Caco-2 (cell line): ENCODE data around the gene HSPA14. TPM values are rescaled to one million over a fixed set of nuclear protein-coding genes. Genes with fewer than 3 reads are reported as not detected.

Experiments
- BruUV-seq: library from RNA; stranded (reverse); fragments of 400-500 nt; replicated peaks from 2 replicates; lab custom pipeline; 2021; lab: Mats Ljungman, UMichigan
- CTCF ChIA-PET: fragments of 300-600 bp; sonication (Branson Sonifier 250); formaldehyde crosslinking; loops from one replicate; lab custom pipeline; 2022; ENCODE audit warnings: antibody characterized with exemption; lab: Charles Lee
- POLR2A ChIA-PET: fragments of 300-600 bp; sonication (Branson Sonifier 250); formaldehyde crosslinking; loops from one replicate; lab custom pipeline; 2022; ENCODE audit warnings: antibody characterized with exemption; lab: Charles Lee
- DNase-seq, 2 experiments: peaks; one replicate each; pipeline versions ENCODE4 v3.0.0 to v3.0.0-alpha.2; 2020 to 2022
- H3K27me3 ChIP-seq: replicated peaks from 2 replicates; pipeline ENCODE4 v1.6.0; 2011; ENCODE audit warnings: low read length; ENCODE audit not compliant: control insufficient read depth, insufficient read depth
- H3K36me3 ChIP-seq: 2 replicates; pipeline ENCODE4 v1.5.1; 2011; ENCODE audit warnings: low read length; ENCODE audit not compliant: control insufficient read depth, insufficient read depth
- H3K4me1 ChIP-seq: fragments of 250-450 bp; sonication (Bioruptor Pico); 2 replicates; pipeline ENCODE4 v1.5.1; 2020; ENCODE audit warnings: mild to moderate bottlenecking
- H3K4me3 ChIP-seq: 2 replicates; pipeline ENCODE4 v1.5.1; 2011; ENCODE audit warnings: low read depth, mild to moderate bottlenecking, control low read depth, low read length
- H3K9me3 ChIP-seq: fragments of 250-450 bp; sonication (Bioruptor Pico); 2 replicates; pipeline ENCODE4 v1.5.1; 2020; ENCODE audit warnings: mild to moderate bottlenecking, moderate library complexity
- H3K27ac Mint-ChIP-seq: one replicate; pipeline ENCODE4 v1.8.0; 2022; ENCODE audit warnings: mixed read lengths; ENCODE audit not compliant: unreplicated experiment
- H3K27me3 Mint-ChIP-seq: one replicate; pipeline ENCODE4 v1.8.0; 2022; ENCODE audit warnings: mixed read lengths; ENCODE audit not compliant: insufficient read depth, unreplicated experiment
- H3K36me3 Mint-ChIP-seq: one replicate; pipeline ENCODE4 v1.8.0; 2022; ENCODE audit warnings: mild to moderate bottlenecking, mixed read lengths; ENCODE audit not compliant: insufficient read depth, unreplicated experiment
- H3K4me1 Mint-ChIP-seq: one replicate; pipeline ENCODE4 v1.8.0; 2022; ENCODE audit warnings: low read depth, mixed read lengths; ENCODE audit not compliant: unreplicated experiment
- H3K4me3 Mint-ChIP-seq: one replicate; pipeline ENCODE4 v1.8.0; 2022; ENCODE audit warnings: mild to moderate bottlenecking, moderate library complexity, mixed read lengths; ENCODE audit not compliant: unreplicated experiment
- H3K9me3 Mint-ChIP-seq: one replicate; pipeline ENCODE4 v1.8.0; 2022; ENCODE audit warnings: mixed read lengths; ENCODE audit not compliant: unreplicated experiment
- intact Hi-C: fragments of 100-400 bp; cut with micrococcal nuclease; formaldehyde crosslinking; loops from one replicate; pipeline ENCODE4 v1.10.0; 2022; ENCODE audit not compliant: unreplicated experiment
- total RNA-seq: library from RNA; stranded (reverse); gene quantifications from 2 replicates; pipeline ENCODE4 v1.2.3, GENCODE V29; 2022
- TF ChIP-seq, protein P1 (sequence below), 2 experiments: fragments of 200-600 bp in 1 of 2; IDR thresholded peaks; 1 replicate in 1 of 2; 2 replicates in 1 of 2; pipeline versions ENCODE4 v1.5.1 to v1.8.0; 2011 to 2022; ENCODE audit warnings: antibody characterized with exemption in 1 of 2, control low read depth in 1 of 2, inconsistent platforms in 1 of 2, low read depth in 1 of 2, low read length in 1 of 2, mild to moderate bottlenecking in 1 of 2, moderate library complexity in 1 of 2; ENCODE audit not compliant: insufficient read depth in 1 of 2, severe bottlenecking in 1 of 2, unreplicated experiment in 1 of 2

HSPA14 gene
- total RNA-seq, 1 experiment from 2014 or later = 36.9 TPM

DNA sequence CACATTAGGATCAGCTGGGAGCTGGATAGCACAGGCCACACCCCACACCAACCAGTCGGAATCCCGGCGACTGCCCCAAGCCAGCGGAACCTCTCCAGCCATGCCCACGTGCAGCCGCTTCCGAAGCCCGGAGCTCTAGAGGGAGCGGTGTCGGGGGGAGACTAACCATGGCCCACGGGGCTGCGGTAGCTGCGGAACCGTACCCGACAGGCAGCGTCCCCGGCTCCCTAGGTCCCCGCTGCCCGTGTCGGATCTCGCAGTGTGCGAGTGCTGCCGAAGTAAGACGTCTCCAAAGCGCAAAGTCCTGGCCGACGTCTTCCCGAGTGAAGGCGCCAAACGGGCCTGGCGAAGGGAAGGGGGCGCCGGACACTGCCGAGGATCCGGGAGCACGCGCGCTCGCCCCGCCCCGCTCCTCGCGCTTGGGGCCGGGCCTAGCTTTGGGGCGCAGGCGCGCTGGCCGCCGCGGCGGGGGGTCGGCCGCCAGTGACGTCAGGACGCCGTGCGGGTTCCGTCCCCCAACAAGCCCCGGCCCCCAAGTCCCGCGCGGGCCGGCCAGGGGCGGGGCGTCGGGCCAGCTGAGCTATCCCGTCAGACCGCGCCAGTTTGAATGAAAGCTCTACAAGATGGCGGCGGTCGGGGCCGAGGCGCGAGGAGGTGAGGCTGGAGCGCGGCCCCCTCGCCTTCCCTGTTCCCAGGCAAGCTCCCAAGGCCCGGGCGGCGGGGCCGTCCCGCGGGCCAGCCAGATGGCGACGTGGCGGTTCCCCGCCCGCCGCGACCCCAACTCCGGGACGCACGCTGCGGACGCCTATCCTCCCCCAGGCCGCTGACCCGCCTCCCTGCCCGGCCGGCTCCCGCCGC lies 40.4 kb downstream of the HSPA14 start, which contains the start of gene SUV39H2:
Gene SUV39H2, plus strand, starts transcription at position 601 of the 858 bp plus-strand sequence. Its CDS starts 23 bp downstream, at position 624.
- BruUV-seq = no TSS peak
- DNase-seq = peak; percentile 96 to 99
- Histone ChIP-seq H3K4me3 (peak within 1 kb of the TSS; percentile 93), H3K36me3 (no peaks in the 10 kb centered on the region), H3K9me3 (no peaks in the 10 kb centered on the region), H3K4me1 (peaks cover 9% of the 10 kb centered on the region; the same call in 1 of the 2 replicates), H3K27me3 (no peaks in the 10 kb centered on the region)
- H3K4me3 Mint-ChIP-seq = peak within 1 kb of the TSS; percentile 99
- TF ChIP-seq, protein P1, sequence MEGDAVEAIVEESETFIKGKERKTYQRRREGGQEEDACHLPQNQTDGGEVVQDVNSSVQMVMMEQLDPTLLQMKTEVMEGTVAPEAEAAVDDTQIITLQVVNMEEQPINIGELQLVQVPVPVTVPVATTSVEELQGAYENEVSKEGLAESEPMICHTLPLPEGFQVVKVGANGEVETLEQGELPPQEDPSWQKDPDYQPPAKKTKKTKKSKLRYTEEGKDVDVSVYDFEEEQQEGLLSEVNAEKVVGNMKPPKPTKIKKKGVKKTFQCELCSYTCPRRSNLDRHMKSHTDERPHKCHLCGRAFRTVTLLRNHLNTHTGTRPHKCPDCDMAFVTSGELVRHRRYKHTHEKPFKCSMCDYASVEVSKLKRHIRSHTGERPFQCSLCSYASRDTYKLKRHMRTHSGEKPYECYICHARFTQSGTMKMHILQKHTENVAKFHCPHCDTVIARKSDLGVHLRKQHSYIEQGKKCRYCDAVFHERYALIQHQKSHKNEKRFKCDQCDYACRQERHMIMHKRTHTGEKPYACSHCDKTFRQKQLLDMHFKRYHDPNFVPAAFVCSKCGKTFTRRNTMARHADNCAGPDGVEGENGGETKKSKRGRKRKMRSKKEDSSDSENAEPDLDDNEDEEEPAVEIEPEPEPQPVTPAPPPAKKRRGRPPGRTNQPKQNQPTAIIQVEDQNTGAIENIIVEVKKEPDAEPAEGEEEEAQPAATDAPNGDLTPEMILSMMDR (IDR thresholded peaks at IDR 0.05; ENCODE audit: insufficient read depth in 1 of 2, low read depth in 1 of 2, low read length in 1 of 2, severe bottlenecking in 1 of 2, unreplicated experiment in 1 of 2) = peak in 1 of 2 experiments; percentile 6
- H3K9me3 Mint-ChIP-seq = no peaks in the 10 kb centered on the region
- CTCF ChIA-PET = interaction anchor here (0.5 to 2.5 kb wide), 9 partner anchors 11 to 1152 kb away, joined by 3 to 13 read pairs (median 3); partner anchors contain the start of genes CDNF, HSPA14, MEIG1 and MSANTD7
- peaks cover 14% of the 10 kb centered on the region for H3K4me1 Mint-ChIP-seq
- H3K27ac Mint-ChIP-seq = peak within 1 kb of the TSS; percentile 99
- no peaks in the 10 kb centered on the region for H3K27me3 Mint-ChIP-seq
- intact Hi-C loops = loop anchor here (1.0 to 5.0 kb wide), 7 partner anchors 18 to 381 kb away; partner anchors contain the start of genes CDNF, DCLRE1C, HSPA14 and MEIG1
- POLR2A ChIA-PET = interaction anchor here (0.5 to 4.1 kb wide), 22 partner anchors 8 to 693 kb away, joined by 3 to 64 read pairs (median 5); partner anchors contain the start of genes CDNF, DCLRE1C, HSPA14 and MEIG1
- H3K36me3 Mint-ChIP-seq = peaks cover 51% of the 10 kb centered on the region

DNA sequence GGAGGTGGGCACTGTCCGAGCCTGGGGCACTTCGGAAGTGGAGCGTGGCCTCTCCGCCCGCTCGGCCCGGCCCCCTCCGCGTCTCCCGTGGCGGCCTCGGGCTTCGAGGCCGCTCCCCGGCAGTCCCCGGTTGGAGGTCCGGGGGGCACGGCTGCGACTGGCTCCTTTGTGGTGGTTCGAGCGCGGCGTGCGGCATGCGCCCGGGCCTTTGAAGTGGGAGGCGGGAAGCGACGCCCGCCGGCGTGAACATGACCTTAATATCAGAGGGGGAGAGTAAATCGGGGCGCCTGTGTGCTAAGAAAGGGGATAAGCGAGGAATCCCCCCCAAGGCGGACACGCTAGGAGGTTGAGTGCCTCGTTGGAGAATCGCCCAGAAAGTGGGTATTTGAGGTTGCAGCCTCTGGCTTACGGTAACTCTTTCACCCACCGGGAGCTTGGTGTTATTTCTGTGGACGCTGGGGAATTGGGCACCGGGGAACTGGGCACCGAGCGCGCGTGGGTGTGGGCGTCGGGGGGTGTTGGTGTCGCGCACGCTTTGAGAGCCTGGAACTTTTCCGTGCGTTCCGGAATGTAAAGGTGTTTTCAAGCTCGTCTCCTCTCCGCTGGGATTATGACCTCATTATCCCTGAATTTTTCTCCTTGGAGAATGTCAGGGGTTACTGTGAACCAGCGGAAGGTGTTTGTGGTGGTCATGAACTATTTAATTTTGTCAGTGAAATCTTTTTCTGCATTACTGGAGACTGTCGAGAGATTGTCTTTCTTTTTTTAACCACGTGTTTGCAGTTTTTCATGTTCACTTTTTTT lies 41.2 kb downstream of the HSPA14 start:
- Histone ChIP-seq H3K9me3 (no peaks in the 10 kb centered on the region), H3K4me1 (peaks cover 9% of the 10 kb centered on the region; the same call in 1 of the 2 replicates), H3K36me3 (no peaks in the 10 kb centered on the region), H3K4me3 (peak overlapping the region; percentile 93), H3K27me3 (no peaks in the 10 kb centered on the region)
- H3K9me3 Mint-ChIP-seq = no peaks in the 10 kb centered on the region
- BruUV-seq = no TSS peak
- H3K36me3 Mint-ChIP-seq = peaks cover 55% of the 10 kb centered on the region
- peak overlapping the region; percentile 99 for H3K27ac Mint-ChIP-seq
- no peaks in the 10 kb centered on the region for H3K27me3 Mint-ChIP-seq
- intact Hi-C loops = loop anchor here (2.0 to 5.0 kb wide), 4 partner anchors 17 to 382 kb away; partner anchors contain the start of gene RPP38
- TF ChIP-seq, protein P1 (IDR thresholded peaks at IDR 0.05; ENCODE audit: insufficient read depth in 1 of 2, low read depth in 1 of 2, low read length in 1 of 2, severe bottlenecking in 1 of 2, unreplicated experiment in 1 of 2) = no peak
- ChIA-PET CTCF (interaction anchor here (0.6 to 2.5 kb wide), 3 partner anchors 10 to 203 kb away, joined by 3 to 13 read pairs (median 9); partner anchors contain the start of genes CDNF, HSPA14 and MSANTD7), POLR2A (interaction anchor here (0.6 to 4.1 kb wide), 15 partner anchors 9 to 694 kb away, joined by 3 to 64 read pairs (median 5); partner anchors contain the start of genes CDNF, DCLRE1C, HSPA14 and MSANTD7)
- DNase-seq = no peak
- peak overlapping the region; percentile 99 for H3K4me3 Mint-ChIP-seq
- H3K4me1 Mint-ChIP-seq = peaks cover 14% of the 10 kb centered on the region
